Aorta (tissue), 5 donors: Measurements from ENCODE around the gene PLEKHA7. TPM values are rescaled to one million over a fixed set of nuclear protein-coding genes. Genes with fewer than 3 reads are reported as not detected.
"Not testable (repeated sequence)": the region's sequence is repeated elsewhere in the genome, so short reads cannot be mapped to it uniquely, and the experiment has no call there.

Experiments
- ATAC-seq: fragments of 200-7000 bp; cut with Tn5 transposase; one replicate; pipeline ENCODE4 v1.9.1; 2022; ENCODE audit warnings: moderate library complexity; ENCODE audit not compliant: low FRiP score
- DNase-seq, 2 donors: peaks; one replicate each; pipeline ENCODE4 v3.0.0-alpha.2; 2020
- H3K27ac ChIP-seq, 2 donors: one replicate each; pipeline ENCODE4 v1.5.1; 2013; ENCODE audit warnings: low read length in 2 of 2, mild to moderate bottlenecking in 2 of 2, moderate library complexity in 2 of 2, control low read depth in 1 of 2, inconsistent platforms in 1 of 2, low read depth in 1 of 2
- H3K27me3 ChIP-seq, 2 donors: one replicate each; pipeline ENCODE4 v1.6.1; 2013; ENCODE audit warnings: control low read depth in 1 of 2, low read length in 1 of 2, mild to moderate bottlenecking in 1 of 2, moderate library complexity in 1 of 2; ENCODE audit not compliant: insufficient read depth in 2 of 2, control insufficient read depth in 1 of 2
- H3K36me3 ChIP-seq, 2 donors: one replicate each; pipeline ENCODE4 v1.6.1; 2013; ENCODE audit warnings: control low read depth in 1 of 2, low read length in 1 of 2, mild to moderate bottlenecking in 1 of 2; ENCODE audit not compliant: insufficient read depth in 2 of 2, control insufficient read depth in 1 of 2
- H3K4me1 ChIP-seq, 2 donors: one replicate each; pipeline ENCODE4 v1.6.1; 2013; ENCODE audit warnings: low read length in 2 of 2, control low read depth in 1 of 2, mild to moderate bottlenecking in 1 of 2, moderate library complexity in 1 of 2; ENCODE audit not compliant: insufficient read depth in 2 of 2, control insufficient read depth in 1 of 2
- H3K4me3 ChIP-seq, 2 donors: one replicate each; pipeline ENCODE4 v1.5.1; 2013; ENCODE audit warnings: low read length in 2 of 2, control low read depth in 1 of 2, mild to moderate bottlenecking in 1 of 2
- H3K9me3 ChIP-seq: one replicate; pipeline ENCODE4 v1.6.1; 2013; ENCODE audit warnings: mild to moderate bottlenecking, low read length; ENCODE audit not compliant: control insufficient read depth
- WGBS, 2 donors: extraction: QIAGEN DNeasy Blood & Tissue Kit; methylation state at CpG; one replicate each; pipeline ENCODE4 v1.1.7; 2013; 5-methylcytosine and 5-hydroxymethylcytosine counted together
- intact Hi-C, 2 donors: fragments of 100-400 bp; cut with DNase I; formaldehyde crosslinking; loops; one replicate each; pipeline versions ENCODE4 v1.14.2 to v1.15.0; 2022
- long read RNA-seq, 2 donors: library from polyadenylated mRNA; unstranded; transcript quantifications; one replicate each; pipeline ENCODE4 v2.0.0, GENCODE V29; 2020 to 2021
- polyA plus RNA-seq, 2 donors: library from polyadenylated mRNA; stranded (reverse); fragments of 200-250 nt; gene quantifications; one replicate each; pipeline ENCODE4 v1.2.3, GENCODE V29; 2013
- total RNA-seq, 2 donors: library from RNA; stranded (reverse); fragmentation: NEBNext Ultra II Directional; extraction: Animal tissue kit (Norgen Biotek cat#: 25700); gene quantifications; one replicate each; pipeline ENCODE4 v1.2.1, GENCODE V29; 2021
- donor health status: healthy with polysubstance abuse.
- donor health status: Bipolar disorder and iron deficiency.
- donor health status: DM: no; HTN: no; CAD: no.
- donor health status: DM: no; HTN: no; CAD: no.
- donor health status: DM: yes; HTN: yes; CAD: no.

PLEKHA7 gene, protein sequence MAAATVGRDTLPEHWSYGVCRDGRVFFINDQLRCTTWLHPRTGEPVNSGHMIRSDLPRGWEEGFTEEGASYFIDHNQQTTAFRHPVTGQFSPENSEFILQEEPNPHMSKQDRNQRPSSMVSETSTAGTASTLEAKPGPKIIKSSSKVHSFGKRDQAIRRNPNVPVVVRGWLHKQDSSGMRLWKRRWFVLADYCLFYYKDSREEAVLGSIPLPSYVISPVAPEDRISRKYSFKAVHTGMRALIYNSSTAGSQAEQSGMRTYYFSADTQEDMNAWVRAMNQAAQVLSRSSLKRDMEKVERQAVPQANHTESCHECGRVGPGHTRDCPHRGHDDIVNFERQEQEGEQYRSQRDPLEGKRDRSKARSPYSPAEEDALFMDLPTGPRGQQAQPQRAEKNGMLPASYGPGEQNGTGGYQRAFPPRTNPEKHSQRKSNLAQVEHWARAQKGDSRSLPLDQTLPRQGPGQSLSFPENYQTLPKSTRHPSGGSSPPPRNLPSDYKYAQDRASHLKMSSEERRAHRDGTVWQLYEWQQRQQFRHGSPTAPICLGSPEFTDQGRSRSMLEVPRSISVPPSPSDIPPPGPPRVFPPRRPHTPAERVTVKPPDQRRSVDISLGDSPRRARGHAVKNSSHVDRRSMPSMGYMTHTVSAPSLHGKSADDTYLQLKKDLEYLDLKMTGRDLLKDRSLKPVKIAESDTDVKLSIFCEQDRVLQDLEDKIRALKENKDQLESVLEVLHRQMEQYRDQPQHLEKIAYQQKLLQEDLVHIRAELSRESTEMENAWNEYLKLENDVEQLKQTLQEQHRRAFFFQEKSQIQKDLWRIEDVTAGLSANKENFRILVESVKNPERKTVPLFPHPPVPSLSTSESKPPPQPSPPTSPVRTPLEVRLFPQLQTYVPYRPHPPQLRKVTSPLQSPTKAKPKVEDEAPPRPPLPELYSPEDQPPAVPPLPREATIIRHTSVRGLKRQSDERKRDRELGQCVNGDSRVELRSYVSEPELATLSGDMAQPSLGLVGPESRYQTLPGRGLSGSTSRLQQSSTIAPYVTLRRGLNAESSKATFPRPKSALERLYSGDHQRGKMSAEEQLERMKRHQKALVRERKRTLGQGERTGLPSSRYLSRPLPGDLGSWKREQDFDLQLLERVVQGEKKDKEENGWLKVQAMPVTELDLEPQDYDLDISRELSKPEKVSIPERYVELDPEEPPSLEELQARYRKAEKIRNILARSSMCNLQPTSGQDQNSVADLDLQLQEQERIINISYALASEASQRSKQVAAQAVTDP
- total RNA-seq (10 to 100 TPM in 1 of 2 donors, 1 to 10 TPM in 1; 9.9 to 17.1 TPM), polyA plus RNA-seq (10 to 100 TPM in 1 of 2 donors, 1 to 10 TPM in 1; 5.9 to 14.0 TPM)
- long read RNA-seq, donor 1, partial matches to known transcripts, result 6 of 19 reads
- long read RNA-seq, donor 1, other reads (novel, unspliced or antisense), result 11 of 19 reads
- long read RNA-seq, donor 2, partial matches to known transcripts, result 5 of 14 reads
- long read RNA-seq, donor 2, other reads (novel, unspliced or antisense), result 8 of 14 reads

DNA sequence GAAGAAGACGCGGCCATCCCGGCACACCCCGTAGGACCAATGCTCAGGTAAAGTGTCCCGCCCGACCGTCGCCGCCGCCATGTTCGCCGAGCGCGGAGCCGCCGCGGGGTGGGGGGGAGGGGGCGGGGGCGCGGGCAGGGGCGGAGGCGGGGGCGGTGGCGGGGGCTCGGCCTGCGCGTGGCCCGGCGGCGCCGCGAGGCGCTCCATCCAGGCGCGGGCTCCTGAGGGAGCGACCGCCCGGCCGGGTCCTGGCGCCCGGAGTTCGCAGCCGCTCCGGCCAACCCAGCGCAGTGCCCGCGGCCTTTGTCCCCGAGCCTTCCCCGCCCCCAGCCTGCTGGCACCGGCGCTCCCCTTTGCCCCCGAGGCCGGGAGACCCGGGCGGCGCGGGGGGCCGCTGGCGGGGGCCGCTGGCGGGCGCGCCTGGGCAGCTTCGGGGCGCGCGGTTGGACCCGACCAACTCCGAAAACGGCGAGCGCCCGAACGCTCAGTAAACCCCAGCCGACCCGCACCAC is at the start of gene PLEKHA7:
Gene PLEKHA7 (minus strand): TSS at position 94 of the 512 bp plus-strand sequence. CDS start 13 bp downstream, at position 81.
- H3K4me3 ChIP-seq, result peak within 1 kb of the TSS; percentile 60 to 81
- ATAC-seq, result no peak
- H3K27ac ChIP-seq, result no peak within 1 kb of the TSS
- DNase-seq, result no peak
- H3K27me3 ChIP-seq, result no peaks in the 10 kb centered on the region
- no peaks in the 10 kb centered on the region for H3K4me1 ChIP-seq
- intact Hi-C loops, result no loop called here
- 0 to 1% methylated on average over 26 to 76 of the region's 76 CpGs for WGBS, 2 donors
- H3K9me3 ChIP-seq, result no peaks in the 10 kb centered on the region
- H3K36me3 ChIP-seq, result no peaks in the 10 kb centered on the region

DNA sequence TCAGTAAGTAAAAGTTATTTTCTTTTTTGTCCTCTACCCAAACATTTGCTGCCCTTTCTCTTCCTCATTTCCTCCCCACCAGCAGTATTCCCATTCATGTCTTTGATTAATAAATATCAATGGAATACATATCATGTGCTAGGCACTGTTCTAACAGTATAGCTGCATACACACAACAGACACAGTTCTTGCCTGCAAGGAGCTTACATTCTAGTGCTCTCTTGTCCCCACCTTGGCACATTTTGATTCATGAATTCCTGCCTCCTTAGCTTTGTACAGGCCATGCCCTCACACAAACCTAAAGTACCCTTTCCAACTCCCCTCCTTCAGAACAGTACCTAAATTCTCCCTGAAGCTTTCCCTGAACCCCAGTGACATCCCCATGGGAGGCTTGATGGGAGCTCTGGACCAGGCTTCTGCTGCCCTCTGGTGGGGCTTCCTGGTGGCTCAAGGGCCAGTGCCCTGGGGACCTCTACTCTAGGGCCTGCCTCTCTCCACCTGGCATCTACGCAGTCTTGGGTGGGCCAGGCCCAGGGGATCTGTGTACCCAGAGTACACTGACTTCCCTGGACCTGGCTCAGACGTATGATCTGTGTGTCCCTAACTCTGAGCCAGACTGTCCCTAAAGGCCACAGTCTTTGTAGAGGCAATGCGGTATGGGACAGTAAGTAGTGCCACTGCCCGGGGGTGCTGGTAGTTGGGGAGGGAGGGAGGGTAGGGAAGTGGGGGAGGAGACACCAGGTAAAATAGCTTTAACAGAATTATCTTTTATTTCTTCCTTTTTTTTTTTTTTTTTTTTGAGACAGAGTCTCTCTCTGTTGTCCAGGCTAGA is 49.2 kb upstream of the PLEKHA7 start:
- ATAC-seq, result peak; percentile 74
- peak in 1 of 2 donors; percentile 81 for DNase-seq

DNA sequence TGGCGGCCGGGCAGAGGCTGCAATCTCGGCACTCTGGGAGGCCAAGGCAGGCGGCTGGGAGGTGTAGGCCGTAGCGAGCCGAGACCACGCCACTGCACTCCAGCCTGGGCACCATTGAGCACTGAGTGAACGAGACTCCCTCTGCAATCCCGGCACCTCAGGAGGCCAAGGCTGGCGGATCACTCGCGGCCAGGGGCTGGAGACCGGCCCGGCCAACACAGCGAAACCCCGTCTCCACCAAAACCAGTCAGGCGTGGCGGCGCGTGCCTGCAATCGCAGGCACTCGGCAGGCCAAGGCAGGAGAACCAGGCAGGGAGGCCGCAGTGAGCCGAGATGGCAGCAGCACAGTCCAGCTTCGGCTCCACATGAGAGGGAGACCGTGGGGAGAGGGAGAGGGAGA is 36.9 kb upstream of the PLEKHA7 start:
- H3K9me3 ChIP-seq, H3K27ac ChIP-seq, ATAC-seq, H3K36me3 ChIP-seq, H3K4me3 ChIP-seq, H3K4me1 ChIP-seq, H3K27me3 ChIP-seq, DNase-seq, intact Hi-C loops: not testable (repeated sequence)
- 95 to 96% methylated on average over 20 to 26 of the region's 27 CpGs for WGBS, 2 donors

More for the DNA sequence above, 49.2 kb upstream of the PLEKHA7 start:
- no peaks in the 10 kb centered on the region for H3K36me3 ChIP-seq
- no peaks in the 10 kb centered on the region for H3K4me1 ChIP-seq
- no peak overlapping the region for H3K4me3 ChIP-seq
- no peaks in the 10 kb centered on the region for H3K27me3 ChIP-seq
- H3K27ac ChIP-seq, result no peak overlapping the region
- intact Hi-C loops, result loop anchor here (5.0 to 10.0 kb wide), 3 partner anchors 129 to 276 kb away; no protein-coding TSS in a partner anchor
- 70% methylated on average over 4 of the region's 4 CpGs for WGBS, 2 donors
- no peaks in the 10 kb centered on the region for H3K9me3 ChIP-seq

DNA sequence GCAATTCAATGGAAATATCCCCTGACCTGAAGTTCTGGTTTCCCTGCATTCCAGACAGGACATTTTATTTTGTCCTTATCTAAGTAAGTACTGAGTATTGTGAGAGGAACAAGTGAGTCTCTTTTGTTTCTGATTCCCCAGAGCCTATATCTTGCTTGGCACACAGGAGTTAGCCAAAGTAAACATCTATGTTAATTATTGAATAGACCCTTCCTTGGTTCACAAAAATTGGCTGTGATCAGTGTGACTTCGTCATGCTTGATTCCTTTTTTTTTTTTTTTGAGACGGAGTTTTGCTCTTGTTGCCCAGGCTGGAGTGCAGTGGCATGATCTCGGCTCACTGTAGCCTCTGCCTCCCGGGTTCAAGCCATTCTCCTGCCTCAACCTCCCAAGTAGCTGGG is 34.3 kb upstream of the PLEKHA7 start:
- ATAC-seq, intact Hi-C loops, H3K4me3 ChIP-seq, H3K4me1 ChIP-seq, H3K27me3 ChIP-seq, DNase-seq, H3K36me3 ChIP-seq, H3K9me3 ChIP-seq, H3K27ac ChIP-seq: not testable (repeated sequence)
- WGBS, 2 donors, result 70 to 72% methylated on average over 4 of the region's 4 CpGs

DNA sequence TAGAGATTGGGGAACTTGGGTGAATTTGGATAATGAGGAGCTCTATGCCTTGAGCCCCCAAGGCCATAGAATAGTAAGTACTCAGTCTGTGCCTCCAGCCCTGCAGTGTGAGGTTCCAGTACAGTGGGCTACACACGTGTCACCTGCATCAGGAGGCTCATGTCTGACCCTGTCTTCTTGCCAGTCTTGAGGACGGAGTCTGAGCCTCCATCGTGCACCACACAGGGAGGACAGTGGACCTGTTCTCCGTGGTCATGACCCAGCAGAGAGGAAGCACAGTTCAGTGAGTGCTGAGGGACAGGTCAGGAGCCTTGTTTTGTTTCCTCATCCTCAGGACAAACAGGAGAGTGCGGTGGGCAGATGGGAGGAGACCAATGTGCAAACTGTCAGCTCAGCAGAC is 32.5 kb upstream of the PLEKHA7 start:
- DNase-seq (no peak), ATAC-seq (no peak)
- no peaks in the 10 kb centered on the region for H3K9me3 ChIP-seq
- H3K4me1 ChIP-seq, result no peaks in the 10 kb centered on the region
- WGBS, 2 donors, result 62 to 64% methylated on average over 5 of the region's 5 CpGs
- H3K27ac ChIP-seq, result no peak overlapping the region
- H3K4me3 ChIP-seq, result no peak overlapping the region
- no peaks in the 10 kb centered on the region for H3K36me3 ChIP-seq
- intact Hi-C loops, result no loop called here
- no peaks in the 10 kb centered on the region for H3K27me3 ChIP-seq

DNA sequence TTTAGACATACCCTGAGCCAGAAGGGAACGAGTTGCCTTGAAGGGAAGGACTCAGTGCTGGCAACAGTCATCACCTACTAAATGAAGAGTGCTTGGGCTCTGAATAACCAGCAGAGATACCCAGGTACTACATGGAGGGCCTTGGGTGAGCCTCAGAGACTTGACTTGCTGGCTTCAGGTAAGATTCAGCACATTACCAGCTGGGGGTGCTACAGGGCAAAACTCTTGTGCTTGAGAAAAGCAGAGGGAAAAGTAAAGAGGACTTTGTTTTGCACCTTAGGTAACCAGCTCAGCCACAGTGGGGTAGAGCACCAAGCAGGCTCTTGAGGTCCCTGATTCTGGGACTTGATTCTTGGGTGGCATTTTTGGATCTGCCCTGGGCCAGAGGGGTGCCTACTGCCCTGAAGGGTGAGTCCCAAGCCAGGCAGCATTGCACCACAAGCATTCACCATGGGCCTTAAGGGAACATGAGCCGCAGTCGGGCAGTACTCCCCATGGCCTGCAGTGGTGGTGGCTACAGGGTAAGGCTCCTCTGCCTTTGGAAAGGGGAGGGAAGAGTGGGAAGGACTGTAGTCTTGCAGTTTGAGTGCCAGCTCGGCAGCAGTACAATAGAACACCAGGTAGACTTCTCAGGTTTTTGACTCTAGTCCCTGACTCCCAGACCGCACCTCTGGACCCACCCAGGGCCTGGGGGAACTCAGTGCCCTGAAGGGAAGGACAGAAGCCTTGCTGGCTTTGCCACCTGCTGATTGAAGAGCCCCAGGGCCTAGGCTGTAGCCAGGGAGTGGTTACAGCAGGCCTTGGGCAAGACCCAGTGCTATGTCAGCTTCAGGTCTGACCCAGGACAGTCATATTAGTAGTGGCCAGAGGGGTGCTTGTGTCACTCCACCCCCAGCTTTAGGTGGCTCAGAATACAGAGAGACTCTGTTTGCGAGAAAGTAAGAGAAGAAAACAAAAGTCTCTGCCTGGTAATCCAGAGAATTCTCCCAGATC is 22.7 kb upstream of the PLEKHA7 start:
- no peaks in the 10 kb centered on the region for H3K36me3 ChIP-seq
- H3K27me3 ChIP-seq, result no peaks in the 10 kb centered on the region
- peaks cover 2% of the 10 kb centered on the region for H3K9me3 ChIP-seq
- no peak for ATAC-seq
- DNase-seq, result no peak
- no peak overlapping the region for H3K4me3 ChIP-seq
- intact Hi-C loops, result no loop called here
- WGBS, 2 donors, result 74 to 80% methylated on average over 6 of the region's 6 CpGs
- H3K4me1 ChIP-seq, result no peaks in the 10 kb centered on the region
- no peak overlapping the region for H3K27ac ChIP-seq

DNA sequence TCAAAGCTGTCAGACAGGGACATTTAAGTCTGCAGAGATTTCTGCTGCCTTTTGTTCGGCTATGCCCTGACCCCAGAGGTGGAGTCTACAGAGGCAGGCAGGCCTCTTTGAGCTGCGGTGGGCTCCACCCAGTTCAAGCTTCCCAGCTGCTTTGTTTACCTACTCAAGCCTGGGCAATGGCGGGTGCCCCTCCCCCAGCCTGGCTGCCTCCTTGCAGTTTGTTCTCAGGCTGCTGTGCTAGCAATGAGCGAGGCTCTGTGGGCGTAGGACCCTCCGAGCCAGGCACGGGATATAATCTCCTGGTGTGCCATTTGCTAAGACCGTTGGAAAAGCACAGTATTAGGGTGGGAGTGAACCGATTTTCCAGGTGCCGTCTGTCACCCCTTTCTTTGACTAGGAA is 19.8 kb upstream of the PLEKHA7 start:
- H3K4me3 ChIP-seq, H3K4me1 ChIP-seq, DNase-seq, H3K36me3 ChIP-seq, ATAC-seq, intact Hi-C loops, H3K9me3 ChIP-seq, H3K27ac ChIP-seq, H3K27me3 ChIP-seq: not testable (repeated sequence)
- WGBS, 2 donors, result 90 to 96% methylated on average over 7 to 9 of the region's 10 CpGs
